ENCODE measurements around the gene NECTIN1.

Gene NECTIN1

DNA sequence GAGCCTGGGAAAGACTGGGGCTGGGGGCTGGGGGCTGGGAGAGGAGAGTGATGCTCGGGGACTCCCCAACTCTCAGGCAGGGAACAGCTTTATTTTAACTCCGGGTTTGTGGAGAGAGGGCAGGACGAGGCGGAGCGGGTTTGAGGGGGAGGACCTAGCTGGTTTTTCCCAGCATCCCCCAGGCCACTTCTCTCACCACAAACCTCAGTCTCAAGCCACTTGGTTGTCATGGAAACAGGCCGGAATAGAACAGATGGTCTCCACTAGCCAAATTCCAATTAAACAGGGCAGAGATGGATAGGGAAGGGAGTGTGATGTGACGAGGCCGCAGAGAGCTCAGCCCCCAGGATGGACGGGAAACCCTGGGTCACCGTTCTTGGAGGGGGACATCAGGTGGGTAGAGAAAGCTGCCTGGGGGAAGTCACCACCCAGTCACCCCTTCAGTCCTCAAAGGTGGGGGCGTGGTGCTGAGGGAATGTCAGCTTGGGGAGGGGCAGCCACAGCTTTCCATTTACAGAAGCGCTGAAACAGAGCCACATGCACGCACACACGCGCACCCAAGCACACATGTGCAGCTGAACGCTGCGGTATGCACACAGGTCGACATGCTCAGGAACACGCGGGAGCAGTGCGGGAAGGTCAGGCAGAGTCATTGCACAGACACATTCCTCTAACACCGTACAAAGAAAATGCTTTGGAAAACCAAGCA, 19.2 kb downstream of the NECTIN1 start:
- TF ChIP-seq, protein P1, sequence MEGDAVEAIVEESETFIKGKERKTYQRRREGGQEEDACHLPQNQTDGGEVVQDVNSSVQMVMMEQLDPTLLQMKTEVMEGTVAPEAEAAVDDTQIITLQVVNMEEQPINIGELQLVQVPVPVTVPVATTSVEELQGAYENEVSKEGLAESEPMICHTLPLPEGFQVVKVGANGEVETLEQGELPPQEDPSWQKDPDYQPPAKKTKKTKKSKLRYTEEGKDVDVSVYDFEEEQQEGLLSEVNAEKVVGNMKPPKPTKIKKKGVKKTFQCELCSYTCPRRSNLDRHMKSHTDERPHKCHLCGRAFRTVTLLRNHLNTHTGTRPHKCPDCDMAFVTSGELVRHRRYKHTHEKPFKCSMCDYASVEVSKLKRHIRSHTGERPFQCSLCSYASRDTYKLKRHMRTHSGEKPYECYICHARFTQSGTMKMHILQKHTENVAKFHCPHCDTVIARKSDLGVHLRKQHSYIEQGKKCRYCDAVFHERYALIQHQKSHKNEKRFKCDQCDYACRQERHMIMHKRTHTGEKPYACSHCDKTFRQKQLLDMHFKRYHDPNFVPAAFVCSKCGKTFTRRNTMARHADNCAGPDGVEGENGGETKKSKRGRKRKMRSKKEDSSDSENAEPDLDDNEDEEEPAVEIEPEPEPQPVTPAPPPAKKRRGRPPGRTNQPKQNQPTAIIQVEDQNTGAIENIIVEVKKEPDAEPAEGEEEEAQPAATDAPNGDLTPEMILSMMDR (IDR thresholded peaks at IDR 0.05; ENCODE audit: low read depth, low read length) = no peak
- no peak for TF ChIP-seq EZH2phosphoT487 (IDR thresholded peaks at IDR 0.05; ENCODE audit: low read depth)
- Histone ChIP-seq H3K27ac (ENCODE audit: low read length) (no peak overlapping the region), H4K20me1 (ENCODE audit: insufficient read depth, low read length) (peaks cover 95% of the 10 kb centered on the region)

DNA sequence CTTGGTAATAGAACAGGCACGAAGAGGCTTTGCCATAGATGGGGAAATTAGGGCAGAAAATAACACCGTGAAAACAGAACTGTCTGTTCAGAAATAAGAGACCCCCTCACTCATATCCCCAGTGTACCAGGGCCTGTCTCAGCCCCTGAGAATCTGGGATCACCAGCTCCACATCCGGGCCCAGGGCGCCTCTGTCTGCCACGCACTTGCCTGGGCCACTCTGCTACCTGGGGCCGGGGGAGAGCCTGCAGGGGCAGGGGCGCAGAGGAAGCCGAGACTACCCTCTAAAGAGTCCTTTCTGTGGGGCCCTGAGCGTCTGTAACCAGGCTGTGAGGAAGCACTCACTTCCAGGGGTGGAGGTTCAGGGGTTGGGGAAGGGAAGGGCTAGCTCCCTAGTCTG, 19.8 kb downstream of the NECTIN1 start:
- TF ChIP-seq, protein P1 (IDR thresholded peaks at IDR 0.05; ENCODE audit: low read depth, low read length) = no peak
- no peak for TF ChIP-seq EZH2phosphoT487 (IDR thresholded peaks at IDR 0.05; ENCODE audit: low read depth)
- Histone ChIP-seq H3K36me3 (replicated peaks; ENCODE audit: low read depth, low read length) (peaks cover 23% of the 10 kb centered on the region), H3K4me1 (ENCODE audit: low read length) (peaks cover 14% of the 10 kb centered on the region), H3K9ac (ENCODE audit: low read length) (no peak overlapping the region), H3K4me2 (ENCODE audit: low read length) (no peak overlapping the region), H3K4me3 (ENCODE audit: low read length) (no peak overlapping the region), H3K27ac (ENCODE audit: low read length) (no peak overlapping the region), H3K79me2 (ENCODE audit: low read length) (peaks cover 97% of the 10 kb centered on the region), H3K9me3 (ENCODE audit: insufficient read depth, low read length) (no peaks in the 10 kb centered on the region), H4K20me1 (ENCODE audit: insufficient read depth, low read length) (peaks cover 94% of the 10 kb centered on the region), H2AFZ (ENCODE audit: low read depth, low read length) (no peak overlapping the region), H3K27me3 (ENCODE audit: low read depth, low read length) (no peaks in the 10 kb centered on the region)

More for the DNA sequence above, 19.2 kb downstream of the NECTIN1 start:
- Histone ChIP-seq H3K4me2 (ENCODE audit: low read length) (no peak overlapping the region), H3K79me2 (ENCODE audit: low read length) (peaks cover 97% of the 10 kb centered on the region), H3K4me3 (ENCODE audit: low read length) (no peak overlapping the region), H3K27me3 (ENCODE audit: low read depth, low read length) (no peaks in the 10 kb centered on the region), H3K36me3 (replicated peaks; ENCODE audit: low read depth, low read length) (peaks cover 19% of the 10 kb centered on the region), H3K4me1 (ENCODE audit: low read length) (peaks cover 18% of the 10 kb centered on the region), H3K9ac (ENCODE audit: low read length) (no peak overlapping the region), H3K9me3 (ENCODE audit: insufficient read depth, low read length) (no peaks in the 10 kb centered on the region), H2AFZ (ENCODE audit: low read depth, low read length) (no peak overlapping the region)

DNA sequence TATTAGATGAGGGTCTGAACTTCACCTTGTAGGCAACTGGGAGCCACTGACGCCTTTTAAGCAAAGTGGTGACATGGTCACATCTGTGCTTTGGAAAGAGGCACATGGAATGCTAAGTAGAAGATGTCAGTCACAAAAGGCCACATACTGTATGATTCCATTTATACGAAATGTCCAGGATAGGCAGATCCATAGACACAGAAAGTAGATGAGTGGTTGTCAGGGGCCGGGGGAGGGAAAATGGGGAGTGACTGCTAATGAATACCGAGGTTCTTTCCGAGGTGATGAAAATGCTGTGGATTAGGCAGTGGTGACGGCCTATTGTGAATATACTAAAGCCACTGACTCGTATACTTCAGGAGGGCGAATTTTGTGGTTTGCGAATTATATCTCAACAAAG, 20.6 kb downstream of the NECTIN1 start:
- peaks cover 97% of the 10 kb centered on the region for H3K79me2 ChIP-seq (ENCODE audit: low read length)
- peaks cover 26% of the 10 kb centered on the region for H3K36me3 ChIP-seq (replicated peaks; ENCODE audit: low read depth, low read length)
- no peak overlapping the region for H3K27ac ChIP-seq (ENCODE audit: low read length)
- H3K4me3 ChIP-seq (ENCODE audit: low read length) = no peak overlapping the region
- no peak overlapping the region for H2AFZ ChIP-seq (ENCODE audit: low read depth, low read length)
- no peak overlapping the region for H3K4me2 ChIP-seq (ENCODE audit: low read length)
- no peaks in the 10 kb centered on the region for H3K9me3 ChIP-seq (ENCODE audit: insufficient read depth, low read length)
- no peak overlapping the region for H3K9ac ChIP-seq (ENCODE audit: low read length)
- peaks cover 93% of the 10 kb centered on the region for H4K20me1 ChIP-seq (ENCODE audit: insufficient read depth, low read length)
- TF ChIP-seq, protein P1 (IDR thresholded peaks at IDR 0.05; ENCODE audit: low read depth, low read length) = no peak
- TF ChIP-seq EZH2phosphoT487 (IDR thresholded peaks at IDR 0.05; ENCODE audit: low read depth) = no peak
- no peaks in the 10 kb centered on the region for H3K27me3 ChIP-seq (ENCODE audit: low read depth, low read length)
- peaks cover 6% of the 10 kb centered on the region; the same call in 1 of the 2 replicates for H3K4me1 ChIP-seq (ENCODE audit: low read length)

DNA sequence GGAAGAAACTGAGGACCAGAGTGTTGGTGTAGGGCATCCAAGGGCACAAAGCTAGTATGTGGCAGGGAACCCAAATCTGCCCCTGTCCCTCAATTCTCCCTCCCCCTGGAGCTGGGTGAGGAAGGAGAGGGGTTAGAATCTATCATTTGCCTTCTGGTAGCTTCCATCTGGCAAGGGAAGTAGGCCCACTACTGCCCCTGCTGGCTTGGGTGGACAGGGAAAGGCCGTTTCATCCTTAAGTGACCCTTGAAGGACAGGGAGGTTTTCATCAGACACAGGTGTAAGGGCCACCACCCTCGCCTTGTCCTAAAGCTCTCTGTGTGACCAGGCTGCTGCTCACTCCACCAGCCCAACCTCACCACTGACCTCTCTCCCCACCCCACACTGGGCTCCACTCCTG, 22.1 kb downstream of the NECTIN1 start:
- Histone ChIP-seq H3K4me2 (ENCODE audit: low read length) (no peak overlapping the region), H3K79me2 (ENCODE audit: low read length) (peaks cover 98% of the 10 kb centered on the region), H3K9me3 (ENCODE audit: insufficient read depth, low read length) (no peaks in the 10 kb centered on the region), H2AFZ (ENCODE audit: low read depth, low read length) (no peak overlapping the region), H3K27ac (ENCODE audit: low read length) (no peak overlapping the region), H3K36me3 (replicated peaks; ENCODE audit: low read depth, low read length) (peaks cover 27% of the 10 kb centered on the region), H4K20me1 (ENCODE audit: insufficient read depth, low read length) (peaks cover 94% of the 10 kb centered on the region), H3K27me3 (ENCODE audit: low read depth, low read length) (no peaks in the 10 kb centered on the region), H3K4me3 (ENCODE audit: low read length) (no peak overlapping the region), H3K9ac (ENCODE audit: low read length) (no peak overlapping the region), H3K4me1 (ENCODE audit: low read length) (no peaks in the 10 kb centered on the region; the same call in 1 of the 2 replicates)
- TF ChIP-seq, protein P1 (IDR thresholded peaks at IDR 0.05; ENCODE audit: low read depth, low read length) = peak; percentile 13; the same call in 1 of the 2 replicates
- no peak for TF ChIP-seq EZH2phosphoT487 (IDR thresholded peaks at IDR 0.05; ENCODE audit: low read depth)
